ENCODE measurements around the gene CCDC149.

CCDC149 gene

GRCh38 chr4:24885342-24885741, 27.5 kb downstream of the CCDC149 start:
- ATAC-seq: no peak

GRCh38 chr4:24884902-24885301, 27.9 kb downstream of the CCDC149 start:
- TF ChIP-seq GLIS3 (CRISPR knock-in tag; IDR thresholded peaks at IDR 0.05) (no peak), PPARA (CRISPR knock-in tag; IDR thresholded peaks at IDR 0.05; ENCODE audit: borderline replicate concordance) (no peak)
- ATAC-seq: no peak

More at GRCh38 chr4:24885342-24885741, 27.5 kb downstream of the CCDC149 start:
- TF ChIP-seq ARNTL (CRISPR knock-in tag; IDR thresholded peaks at IDR 0.05; ENCODE audit: borderline replicate concordance, low read depth) (no peak), POU6F1 (CRISPR knock-in tag; IDR thresholded peaks at IDR 0.05; ENCODE audit: borderline replicate concordance, low read depth) (no peak)

- TF ChIP-seq SNAI2 (CRISPR knock-in tag; IDR thresholded peaks at IDR 0.05): no peak
- no peak for TF ChIP-seq ZNF565 (CRISPR knock-in tag; conservative IDR thresholded peaks at IDR 0.05; ENCODE audit: low read depth)
- TF ChIP-seq BACH2 (CRISPR knock-in tag; IDR thresholded peaks at IDR 0.05; ENCODE audit: borderline replicate concordance): no peak
- ATAC-seq: no peak
Measured at GRCh38 chr4:24881508-24882196, 31.2 kb downstream of the CCDC149 start.

- no peak for ATAC-seq
- TF ChIP-seq PATZ1 (CRISPR knock-in tag; IDR thresholded peaks at IDR 0.05; ENCODE audit: borderline replicate concordance): no peak
- TF ChIP-seq SNAI2 (CRISPR knock-in tag; IDR thresholded peaks at IDR 0.05): no peak
- no peak for TF ChIP-seq CSRNP3 (CRISPR knock-in tag; IDR thresholded peaks at IDR 0.05)
- TF ChIP-seq ZNF70 (CRISPR knock-in tag; IDR thresholded peaks at IDR 0.05): no peak
Measured at GRCh38 chr4:24880186-24880585, 32.7 kb downstream of the CCDC149 start.

GRCh38 chr4:24878636-24879016, 34.2 kb downstream of the CCDC149 start:
- no peak for ATAC-seq
- TF ChIP-seq TOX (CRISPR knock-in tag; IDR thresholded peaks at IDR 0.05; ENCODE audit: borderline replicate concordance): no peak
- no peak for TF ChIP-seq ISL1 (CRISPR knock-in tag; IDR thresholded peaks at IDR 0.05)
- no peak for TF ChIP-seq PATZ1 (CRISPR knock-in tag; IDR thresholded peaks at IDR 0.05; ENCODE audit: borderline replicate concordance)
- TF ChIP-seq TSHZ2 (CRISPR knock-in tag; IDR thresholded peaks at IDR 0.05): no peak
- no peak for TF ChIP-seq POU6F1 (CRISPR knock-in tag; IDR thresholded peaks at IDR 0.05; ENCODE audit: borderline replicate concordance, low read depth)

Measured in SK-N-SH treated with all-trans-retinoic acid at 6 μM for 48 hours (cell line).